Muscle of back (tissue), 11 donors: ENCODE measurements around the gene IRX2. TPM values are rescaled to one million over a fixed set of nuclear protein-coding genes. Genes with fewer than 3 reads are reported as not detected.
A peak's percentile ranks its signal among the peaks of the same experiment; 100 is the strongest.

Source experiments
- DNase-seq, 3 donors: peaks; one replicate each; pipeline versions ENCODE4 v3.0.0 to v3.0.0-alpha.2; 2013
- polyA plus RNA-seq, 10 donors: library from polyadenylated mRNA; unstranded; fragments of 120-200 nt; gene quantifications; one replicate each; pipeline ENCODE4 v1.2.1, GENCODE V29; 2013; ENCODE audit not compliant: insufficient read length in 10 of 10

Gene IRX2
- polyA plus RNA-seq, 10 donors = 0.10 to 23.6 (median 0.20) TPM

GRCh38 chr5:2721385-2722138, 29.9 kb downstream of the IRX2 start:
- no peak for DNase-seq

- no peak for DNase-seq
Measured at GRCh38 chr5:2719332-2719731, 32.1 kb downstream of the IRX2 start.

GRCh38 chr5:2718115-2718514, 33.4 kb downstream of the IRX2 start:
- no peak for DNase-seq

GRCh38 chr5:2715856-2716255, 35.6 kb downstream of the IRX2 start:
- DNase-seq = no peak

- DNase-seq = no peak
Measured at GRCh38 chr5:2714805-2715204, 36.7 kb downstream of the IRX2 start.

- DNase-seq = no peak
Measured at GRCh38 chr5:2714026-2714425, 37.5 kb downstream of the IRX2 start.

GRCh38 chr5:2711446-2712425, 39.7 kb downstream of the IRX2 start:
- no peak for DNase-seq

GRCh38 chr5:2710910-2711309, 40.6 kb downstream of the IRX2 start:
- DNase-seq = peak in 1 of 3 donors; percentile 24

- DNase-seq = no peak
Measured at GRCh38 chr5:2709976-2710689, 41.3 kb downstream of the IRX2 start.

GRCh38 chr5:2708751-2709150, 42.7 kb downstream of the IRX2 start:
- no peak for DNase-seq

- DNase-seq = no peak
Measured at GRCh38 chr5:2708132-2708531, 43.3 kb downstream of the IRX2 start.

GRCh38 chr5:2705861-2706260, 45.6 kb downstream of the IRX2 start:
- no peak for DNase-seq

- DNase-seq = no peak
Measured at GRCh38 chr5:2704806-2705645, 46.5 kb downstream of the IRX2 start.

GRCh38 chr5:2704111-2704510, 47.4 kb downstream of the IRX2 start:
- DNase-seq = no peak

- DNase-seq = no peak
Measured at GRCh38 chr5:2703615-2704014, 47.9 kb downstream of the IRX2 start.

GRCh38 chr5:2703041-2703440, 48.4 kb downstream of the IRX2 start:
- no peak for DNase-seq

- DNase-seq = no peak
Measured at GRCh38 chr5:2702096-2702879, 49.2 kb downstream of the IRX2 start.

GRCh38 chr5:2701592-2701991, 49.9 kb downstream of the IRX2 start:
- DNase-seq = no peak

GRCh38 chr5:2700876-2701275, 50.6 kb downstream of the IRX2 start:
- DNase-seq = no peak

- no peak for DNase-seq
Measured at GRCh38 chr5:2699686-2700085, 51.8 kb downstream of the IRX2 start.
